ENCODE data around the gene ADGRF3.
"Not testable (repeated sequence)": the region's sequence is repeated elsewhere in the genome, so short reads cannot be mapped to it uniquely, and the experiment has no call there.

The ADGRF3 gene, protein sequence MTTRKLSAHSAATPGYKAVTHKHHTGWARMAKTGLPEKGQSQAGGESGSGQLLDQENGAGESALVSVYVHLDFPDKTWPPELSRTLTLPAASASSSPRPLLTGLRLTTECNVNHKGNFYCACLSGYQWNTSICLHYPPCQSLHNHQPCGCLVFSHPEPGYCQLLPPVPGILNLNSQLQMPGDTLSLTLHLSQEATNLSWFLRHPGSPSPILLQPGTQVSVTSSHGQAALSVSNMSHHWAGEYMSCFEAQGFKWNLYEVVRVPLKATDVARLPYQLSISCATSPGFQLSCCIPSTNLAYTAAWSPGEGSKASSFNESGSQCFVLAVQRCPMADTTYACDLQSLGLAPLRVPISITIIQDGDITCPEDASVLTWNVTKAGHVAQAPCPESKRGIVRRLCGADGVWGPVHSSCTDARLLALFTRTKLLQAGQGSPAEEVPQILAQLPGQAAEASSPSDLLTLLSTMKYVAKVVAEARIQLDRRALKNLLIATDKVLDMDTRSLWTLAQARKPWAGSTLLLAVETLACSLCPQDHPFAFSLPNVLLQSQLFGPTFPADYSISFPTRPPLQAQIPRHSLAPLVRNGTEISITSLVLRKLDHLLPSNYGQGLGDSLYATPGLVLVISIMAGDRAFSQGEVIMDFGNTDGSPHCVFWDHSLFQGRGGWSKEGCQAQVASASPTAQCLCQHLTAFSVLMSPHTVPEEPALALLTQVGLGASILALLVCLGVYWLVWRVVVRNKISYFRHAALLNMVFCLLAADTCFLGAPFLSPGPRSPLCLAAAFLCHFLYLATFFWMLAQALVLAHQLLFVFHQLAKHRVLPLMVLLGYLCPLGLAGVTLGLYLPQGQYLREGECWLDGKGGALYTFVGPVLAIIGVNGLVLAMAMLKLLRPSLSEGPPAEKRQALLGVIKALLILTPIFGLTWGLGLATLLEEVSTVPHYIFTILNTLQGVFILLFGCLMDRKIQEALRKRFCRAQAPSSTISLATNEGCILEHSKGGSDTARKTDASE

DNA sequence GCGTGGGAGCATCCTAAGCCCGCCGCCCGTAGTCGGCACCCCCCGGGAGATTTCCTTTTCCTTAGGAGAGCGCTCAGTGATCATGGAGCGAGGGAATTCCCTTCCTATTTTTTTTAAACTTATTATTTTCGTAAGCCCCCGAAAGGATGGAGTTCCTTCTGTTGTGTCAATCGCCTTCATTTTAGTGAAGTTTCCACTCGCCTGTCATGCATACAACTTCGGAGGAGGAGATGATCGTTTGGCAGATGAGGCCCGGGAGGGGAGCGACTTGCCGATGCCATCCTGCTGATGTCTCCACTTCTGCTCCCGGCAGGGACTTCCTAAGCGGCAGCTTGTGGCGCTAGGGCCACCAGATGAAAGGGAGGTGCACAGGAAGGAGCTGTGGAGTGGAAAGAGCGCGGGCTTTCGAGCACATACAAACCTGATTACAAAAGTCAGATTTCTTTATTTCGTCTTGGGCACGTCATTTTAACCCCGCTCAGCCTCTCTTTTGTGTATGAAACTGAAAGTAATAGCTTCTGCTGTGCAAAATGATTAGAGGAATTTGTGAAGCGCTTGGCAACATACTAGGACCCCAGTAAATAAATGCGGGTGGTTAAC is at the start of gene ADGRF3:
ADGRF3 (minus strand) TSS at position 336 of the 600 bp plus-strand sequence. CDS start 555 bp downstream, outside the sequence.
- peak; percentile 31 for DNase-seq (ENCODE audit: low read depth, low spot score)

DNA sequence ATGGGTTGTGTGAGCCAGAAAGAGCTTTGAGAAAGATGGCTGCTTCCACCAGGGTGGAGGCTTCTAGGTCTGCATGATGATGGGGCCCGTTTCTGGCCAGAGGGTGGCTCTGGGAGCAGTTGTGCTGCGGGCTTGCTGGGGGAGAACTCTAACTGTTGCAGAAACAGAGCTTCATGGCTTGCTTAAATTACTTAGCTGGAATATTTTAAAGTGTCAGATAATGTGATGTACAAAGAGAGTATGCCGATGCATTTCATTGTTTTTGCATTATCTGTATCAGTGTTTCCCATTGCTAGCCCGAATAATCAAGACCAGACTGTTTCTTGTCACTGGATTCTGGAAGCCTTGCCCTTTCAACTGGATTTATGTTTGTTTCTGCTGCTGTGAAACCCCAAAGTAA is 48.8 kb upstream of the ADGRF3 start:
- no peak for DNase-seq (ENCODE audit: low read depth, low spot score)

DNA sequence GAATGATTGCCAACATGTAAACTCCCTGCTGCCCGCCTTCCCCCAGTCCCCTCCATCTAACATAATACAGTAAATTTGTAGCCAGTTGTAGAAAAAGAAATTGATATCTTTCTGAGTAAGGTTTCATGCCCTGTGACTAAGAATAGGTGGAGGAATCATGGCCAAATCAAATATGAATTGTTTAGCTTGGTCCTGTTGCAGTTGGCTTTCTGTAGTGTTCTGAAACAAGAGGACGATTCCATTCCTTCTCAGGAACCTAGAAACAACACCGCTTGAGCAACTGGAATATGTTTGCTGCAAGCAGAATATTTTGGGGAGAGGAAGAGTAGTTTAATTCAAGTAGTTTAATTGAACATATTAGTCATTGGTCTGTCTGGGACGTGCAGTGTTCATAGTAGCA is 48.1 kb upstream of the ADGRF3 start:
- no peak for DNase-seq (ENCODE audit: low read depth, low spot score)

DNA sequence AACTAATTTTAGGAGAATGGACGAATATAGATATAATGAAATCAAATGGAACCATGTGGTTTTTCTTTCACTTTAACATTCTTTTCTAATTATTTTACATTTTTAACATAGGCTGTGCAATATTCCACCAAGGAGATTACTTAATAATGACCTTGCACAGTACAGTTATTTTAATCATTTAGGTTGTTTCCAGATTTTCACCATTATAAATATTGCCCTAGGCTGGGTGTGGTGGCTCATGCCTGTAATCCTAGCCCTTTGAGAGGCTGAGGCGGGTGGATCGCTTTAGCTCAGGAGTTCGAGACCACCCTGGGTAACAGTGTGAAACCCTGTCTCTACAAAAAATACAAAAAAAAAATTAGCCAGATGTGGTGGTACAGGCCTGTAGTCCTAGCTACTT is 40.6 kb upstream of the ADGRF3 start:
- no peak for DNase-seq (ENCODE audit: low read depth, low spot score)

DNA sequence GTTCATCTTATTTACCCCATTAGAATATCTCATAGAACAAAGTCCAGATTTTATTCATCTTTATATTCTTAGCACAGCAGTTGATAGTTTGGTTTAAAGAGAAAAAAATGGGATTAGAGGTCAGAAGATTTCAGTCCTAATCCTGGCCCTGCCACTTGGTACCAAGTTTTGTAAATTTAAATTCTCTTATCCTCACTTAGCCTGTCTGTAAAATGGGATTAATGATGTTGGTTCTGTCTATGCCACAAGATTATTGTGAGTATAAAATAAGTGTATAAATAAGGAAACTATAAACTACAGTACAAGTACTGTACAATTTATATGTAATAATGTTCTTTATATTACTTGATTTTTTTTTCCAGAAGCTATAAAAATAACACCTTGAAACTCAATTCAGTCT is 38.0 kb upstream of the ADGRF3 start:
- DNase-seq (ENCODE audit: low read depth, low spot score): no peak

DNA sequence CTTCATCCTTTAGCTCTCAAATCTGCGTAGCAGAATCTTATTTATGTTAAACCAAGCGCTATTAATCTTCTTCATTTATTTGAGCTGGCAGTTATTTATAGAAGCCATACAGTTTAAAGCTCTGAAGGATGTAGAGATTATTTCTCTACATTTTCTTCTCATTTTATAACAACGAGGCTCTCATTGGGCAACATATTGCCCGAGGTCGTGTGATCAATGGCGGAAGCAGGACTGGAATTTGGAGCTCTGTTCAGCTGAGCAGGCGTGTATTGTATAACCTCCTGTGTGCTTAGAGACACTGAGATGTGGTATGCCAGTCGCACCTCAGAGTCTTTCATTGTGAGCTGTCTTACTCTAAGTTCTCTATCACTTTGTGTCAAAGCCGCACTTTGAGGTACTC is 37.6 kb upstream of the ADGRF3 start:
- DNase-seq (ENCODE audit: low read depth, low spot score): no peak

DNA sequence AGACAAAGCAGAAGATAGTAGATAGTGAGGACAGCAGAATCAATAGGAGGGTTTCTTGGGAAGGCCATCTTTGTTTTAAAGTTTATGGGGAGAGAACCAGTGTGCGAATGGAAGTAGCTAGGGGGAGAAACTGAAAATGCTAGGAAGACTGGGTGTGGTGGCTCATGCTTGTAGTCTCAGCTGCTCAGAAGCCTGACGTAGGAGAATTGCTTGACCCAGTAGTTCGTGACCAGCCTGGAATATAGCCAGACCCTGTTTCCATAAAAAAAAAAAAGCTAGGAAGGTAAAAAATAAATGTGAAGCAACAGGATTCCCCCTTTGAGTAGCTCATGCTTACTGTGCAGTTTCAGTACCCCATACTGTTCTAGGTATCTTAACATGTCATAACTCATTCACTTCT is 36.0 kb upstream of the ADGRF3 start:
- no peak for DNase-seq (ENCODE audit: low read depth, low spot score)

DNA sequence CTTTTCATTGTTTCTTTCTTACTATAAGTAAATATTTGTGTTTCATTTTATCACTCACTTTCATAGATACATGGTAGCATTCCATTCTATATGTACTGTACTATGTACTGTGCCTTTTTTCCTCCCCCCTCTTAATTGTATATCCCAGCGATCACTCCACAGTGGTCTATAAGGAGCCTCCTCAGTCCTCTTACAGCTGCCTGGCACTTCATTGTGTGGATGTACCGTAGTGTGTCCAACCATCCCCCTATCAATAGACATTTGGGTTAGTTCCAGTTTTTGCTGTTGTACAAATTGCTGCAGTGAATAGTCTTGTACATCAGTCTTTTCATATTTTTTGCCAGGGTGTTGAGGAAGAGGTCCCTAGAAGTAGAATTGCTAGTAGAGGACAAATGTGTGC is 33.7 kb upstream of the ADGRF3 start:
- DNase-seq (ENCODE audit: low read depth, low spot score): no peak

DNA sequence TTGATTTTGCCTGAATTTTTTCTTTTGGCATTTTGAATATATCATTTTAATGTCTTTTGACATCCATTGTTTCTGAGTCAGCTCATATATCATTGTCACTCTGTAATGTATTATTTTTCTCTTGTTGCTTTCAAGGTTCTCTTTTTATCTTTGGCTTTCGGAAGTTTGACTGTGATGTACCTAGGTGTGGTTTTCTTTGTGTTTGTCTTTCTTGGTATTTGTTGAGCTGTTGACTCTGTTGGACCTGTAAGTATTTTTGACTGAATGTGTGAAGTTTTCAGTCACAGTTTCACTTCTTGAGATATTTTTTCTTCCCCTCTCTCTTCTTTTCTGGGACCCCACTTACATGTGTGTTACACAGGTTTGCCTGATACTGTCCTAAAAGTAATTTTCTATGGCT is 30.2 kb upstream of the ADGRF3 start:
- no peak for DNase-seq (ENCODE audit: low read depth, low spot score)

DNA sequence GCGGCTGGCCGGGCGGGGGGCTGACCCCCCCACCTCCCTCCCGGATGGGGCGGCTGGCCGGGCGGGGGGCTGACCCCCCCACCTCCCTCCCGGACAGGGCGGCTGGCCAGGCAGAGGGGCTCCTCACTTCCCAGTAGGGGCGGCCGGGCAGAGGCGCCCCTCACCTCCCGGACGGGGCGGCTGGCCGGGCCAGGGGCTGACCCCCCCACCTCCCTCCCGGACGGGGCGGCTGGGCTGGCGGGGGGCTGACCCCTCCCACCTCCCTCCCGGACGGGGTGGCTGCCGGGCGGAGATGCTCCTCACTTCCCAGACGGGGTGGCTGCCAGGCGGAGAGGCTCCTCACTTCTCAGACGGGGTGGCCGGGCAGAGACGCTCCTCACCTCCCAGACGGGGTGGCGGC is 24.3 kb upstream of the ADGRF3 start:
- not testable (repeated sequence) for DNase-seq (ENCODE audit: low read depth, low spot score)

DNA sequence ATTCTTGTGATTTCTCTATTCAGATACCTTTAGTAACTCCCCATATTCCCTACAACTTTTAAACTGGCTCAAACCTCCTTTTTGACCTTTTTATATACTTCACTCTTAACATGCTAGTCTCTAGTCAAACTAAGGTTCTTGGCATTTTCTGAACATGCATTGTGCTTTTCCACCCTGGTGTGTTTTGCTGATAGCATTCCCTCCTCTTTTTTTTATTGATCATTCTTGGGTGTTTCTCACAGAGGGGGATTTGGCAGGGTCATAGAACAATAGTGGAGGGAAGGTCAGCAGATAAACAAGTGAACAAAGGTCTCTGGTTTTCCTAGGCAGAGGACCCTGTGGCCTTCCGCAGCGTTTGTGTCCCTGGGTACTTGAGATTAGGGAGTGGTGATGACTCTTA is 23.1 kb upstream of the ADGRF3 start:
- not testable (repeated sequence) for DNase-seq (ENCODE audit: low read depth, low spot score)

DNA sequence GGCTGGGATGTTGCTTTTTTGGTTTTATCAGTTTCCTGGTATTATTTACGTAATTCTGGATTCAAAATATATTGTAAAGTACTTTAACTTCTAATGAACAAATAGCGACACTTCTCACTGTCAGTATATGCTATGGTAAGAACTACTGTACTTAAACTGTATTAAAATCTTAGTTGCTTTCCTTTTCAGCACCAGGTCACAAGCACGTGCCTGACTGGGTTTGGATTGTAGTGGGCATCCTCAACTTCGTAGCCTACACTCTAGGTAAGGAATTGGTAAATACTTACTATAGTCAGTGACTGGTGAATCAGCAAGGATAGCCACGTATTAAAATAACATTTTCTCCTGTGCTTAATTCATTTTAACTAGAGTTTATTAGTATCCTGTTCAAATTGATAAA is 20.4 kb upstream of the ADGRF3 start:
- DNase-seq (ENCODE audit: low read depth, low spot score): no peak

DNA sequence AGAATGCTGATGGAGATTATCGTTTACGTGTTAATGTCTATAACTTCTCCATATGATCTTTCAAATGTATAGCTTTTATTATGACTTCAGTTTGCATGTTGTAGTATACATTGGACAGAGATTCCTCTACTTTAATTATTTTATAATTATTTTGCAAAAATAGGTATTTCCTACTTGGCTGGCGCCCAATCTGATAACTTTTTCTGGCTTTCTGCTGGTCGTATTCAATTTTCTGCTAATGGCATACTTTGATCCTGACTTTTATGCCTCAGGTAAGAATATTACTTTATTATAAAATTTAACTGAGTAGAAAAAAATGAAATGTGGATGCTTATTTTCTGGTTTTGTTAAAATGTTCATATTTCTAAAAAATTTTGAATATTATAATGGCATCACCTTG is 18.1 kb upstream of the ADGRF3 start:
- DNase-seq (ENCODE audit: low read depth, low spot score): no peak

DNA sequence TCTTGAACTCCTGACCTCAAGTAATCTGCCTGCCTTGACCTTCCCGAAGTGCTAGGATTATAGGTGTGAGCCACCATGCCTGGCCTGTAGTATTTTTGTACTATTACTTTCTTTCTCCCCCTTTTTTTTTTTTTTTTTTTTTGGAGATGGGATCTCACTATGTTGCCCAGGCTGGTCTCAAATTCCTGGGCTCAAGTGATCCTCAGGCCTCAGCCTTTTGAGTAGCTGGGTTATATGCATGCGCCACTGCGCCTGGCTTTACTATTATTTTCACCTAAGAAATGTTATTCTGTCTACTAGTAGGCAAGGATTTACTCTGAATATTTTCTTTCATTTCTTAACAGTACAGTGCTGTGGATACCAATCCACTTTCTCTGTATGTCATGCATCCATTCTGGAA is 17.4 kb upstream of the ADGRF3 start:
- DNase-seq (ENCODE audit: low read depth, low spot score): no peak

DNA sequence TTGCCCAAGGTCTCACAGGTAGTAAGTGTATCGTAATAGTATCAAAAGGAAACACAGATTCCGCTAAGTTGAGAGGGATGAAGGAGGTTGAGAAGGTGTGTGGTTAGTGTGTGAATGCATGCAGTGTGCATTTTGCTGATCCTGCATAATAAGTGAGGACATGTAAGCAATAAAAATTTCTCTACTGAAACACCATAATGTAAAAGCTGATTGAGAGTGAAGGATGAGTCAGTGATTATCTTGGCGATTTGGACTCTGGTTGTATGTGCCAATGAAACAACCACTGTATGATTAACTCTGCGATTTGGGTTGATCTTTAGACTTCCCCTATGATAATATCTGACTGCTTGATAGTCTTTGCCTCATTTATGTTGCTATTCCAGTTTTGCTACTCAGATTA is 16.7 kb upstream of the ADGRF3 start:
- DNase-seq (ENCODE audit: low read depth, low spot score): no peak

DNA sequence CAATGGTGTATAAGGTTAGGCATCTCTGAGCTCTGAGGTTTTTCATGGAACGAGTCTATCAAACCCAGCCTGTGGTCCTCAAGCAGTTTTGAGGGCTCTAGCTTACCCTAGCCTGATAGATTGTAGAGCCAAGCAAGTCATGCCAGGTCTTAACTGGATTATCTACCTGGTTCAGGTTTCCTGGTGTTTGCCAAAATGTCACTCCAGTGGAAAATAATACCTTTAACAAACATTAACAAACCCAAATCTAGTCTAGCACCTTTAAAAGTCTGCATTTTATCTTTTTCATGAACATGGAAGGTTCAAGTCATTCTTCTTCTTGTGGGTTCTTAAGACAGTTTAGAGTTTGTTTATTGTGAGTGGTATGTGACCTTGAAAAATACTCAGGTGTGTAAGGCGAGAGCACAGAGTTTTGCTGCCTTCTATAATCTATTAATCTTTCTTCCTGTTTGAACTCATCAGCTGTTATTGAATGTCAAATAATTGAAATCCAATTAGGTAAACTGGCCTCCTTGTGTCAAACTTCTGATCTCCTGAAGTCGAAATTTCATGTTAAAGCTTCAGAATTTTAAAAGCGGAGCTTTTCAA is 13.4 kb upstream of the ADGRF3 start:
- DNase-seq (ENCODE audit: low read depth, low spot score): no peak

DNA sequence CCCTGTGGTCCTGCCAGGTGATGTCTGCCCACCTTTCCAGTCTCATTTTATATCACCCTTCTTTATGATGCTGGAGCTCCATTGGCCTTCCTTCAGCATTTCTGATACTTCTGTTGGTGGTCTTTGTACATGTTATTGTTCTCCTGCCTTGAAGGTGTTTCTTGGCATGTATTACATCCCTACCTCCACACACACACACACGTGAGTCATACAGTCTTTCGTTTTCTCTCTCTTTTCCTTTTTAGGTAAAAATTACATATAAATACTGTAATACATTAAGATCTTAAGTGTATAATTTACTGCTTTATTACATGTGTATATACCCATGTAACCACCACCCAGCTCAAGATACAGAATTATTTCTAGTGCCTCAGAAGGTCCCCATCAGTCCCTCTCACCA is 10.2 kb upstream of the ADGRF3 start:
- no peak for DNase-seq (ENCODE audit: low read depth, low spot score)

DNA sequence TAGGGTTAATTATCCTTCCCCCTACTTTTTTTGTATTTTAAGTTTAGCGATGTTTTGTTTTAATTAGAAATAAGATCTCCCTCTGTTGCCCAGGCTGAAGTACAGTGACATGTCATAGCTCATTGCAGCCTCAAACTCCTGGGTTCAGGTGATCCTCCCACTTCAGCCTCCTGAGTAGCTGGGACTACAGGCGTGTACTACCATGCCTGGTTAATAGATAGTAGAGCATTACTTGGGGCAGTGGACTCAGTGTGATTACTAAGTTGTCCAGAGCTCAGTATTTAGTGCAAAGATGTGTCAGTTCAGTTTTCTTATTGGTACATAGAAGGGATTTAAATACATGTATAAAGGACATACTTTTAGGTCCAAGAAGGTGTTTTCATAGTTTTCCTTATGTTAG is 9.5 kb upstream of the ADGRF3 start:
- no peak for DNase-seq (ENCODE audit: low read depth, low spot score)

DNA sequence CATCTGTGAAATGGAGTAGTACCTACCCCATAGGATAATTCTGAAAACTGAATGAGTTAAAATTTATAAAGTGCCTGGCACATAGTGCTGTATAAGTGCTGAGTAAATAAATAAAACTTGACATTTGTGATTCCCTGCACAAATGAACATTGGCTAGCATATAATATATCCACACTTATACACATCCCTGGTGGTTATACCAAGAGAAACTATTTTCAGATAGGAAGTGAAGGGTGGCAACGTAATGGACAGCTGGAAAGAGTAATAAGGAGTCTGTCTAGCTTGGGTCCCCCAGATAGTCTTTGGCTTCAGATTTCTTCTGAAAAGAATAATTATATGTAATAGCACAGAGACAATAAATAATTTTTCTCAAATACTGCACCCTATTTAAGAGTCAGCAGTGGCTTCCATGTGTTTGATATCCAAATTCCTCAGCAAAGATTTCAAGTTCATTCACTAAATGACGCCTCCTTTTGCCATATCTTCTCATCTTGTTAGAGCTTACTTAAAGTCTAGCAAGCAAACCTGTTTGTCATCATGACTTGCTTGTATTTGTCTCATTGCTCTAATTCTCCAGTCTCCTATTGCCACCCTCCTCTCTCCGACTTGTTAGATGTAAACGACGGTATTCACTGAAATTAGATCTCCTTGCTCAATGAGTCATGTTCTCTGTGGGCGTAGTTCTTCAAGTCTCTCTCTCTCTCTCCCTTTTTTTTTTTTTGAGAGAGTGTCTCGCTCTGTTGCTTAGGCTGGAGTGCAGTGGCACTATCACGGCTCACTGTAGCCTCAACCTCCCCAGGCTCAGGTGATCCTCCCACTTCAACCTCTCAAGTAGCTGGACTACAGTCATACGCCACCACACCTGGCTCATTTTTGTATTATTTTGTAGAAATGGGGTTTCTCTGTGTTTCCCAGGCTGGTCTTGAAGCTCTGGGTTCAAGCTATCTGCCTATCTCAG is 8.7 kb upstream of the ADGRF3 start:
- DNase-seq (ENCODE audit: low read depth, low spot score): no peak

DNA sequence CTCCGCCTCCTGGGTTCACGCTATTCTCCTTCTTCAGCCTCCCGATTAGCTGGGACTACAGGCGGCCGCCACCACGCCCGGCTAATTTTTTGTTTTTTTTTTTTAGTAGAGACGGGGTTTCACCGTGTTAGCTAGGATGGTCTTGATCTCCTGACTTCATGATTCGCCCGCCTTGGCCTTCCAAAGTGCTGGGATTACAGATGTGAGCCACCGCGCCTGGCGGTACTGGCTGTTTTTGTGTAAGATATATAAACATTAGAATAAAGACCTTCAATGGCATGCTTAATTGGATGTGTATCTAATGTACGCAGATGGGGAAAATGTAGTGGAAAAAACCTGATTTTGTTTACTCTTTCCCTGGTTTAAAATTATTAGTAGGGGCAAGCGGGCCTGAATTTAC is 7.9 kb upstream of the ADGRF3 start:
- not testable (repeated sequence) for DNase-seq (ENCODE audit: low read depth, low spot score)

DNA sequence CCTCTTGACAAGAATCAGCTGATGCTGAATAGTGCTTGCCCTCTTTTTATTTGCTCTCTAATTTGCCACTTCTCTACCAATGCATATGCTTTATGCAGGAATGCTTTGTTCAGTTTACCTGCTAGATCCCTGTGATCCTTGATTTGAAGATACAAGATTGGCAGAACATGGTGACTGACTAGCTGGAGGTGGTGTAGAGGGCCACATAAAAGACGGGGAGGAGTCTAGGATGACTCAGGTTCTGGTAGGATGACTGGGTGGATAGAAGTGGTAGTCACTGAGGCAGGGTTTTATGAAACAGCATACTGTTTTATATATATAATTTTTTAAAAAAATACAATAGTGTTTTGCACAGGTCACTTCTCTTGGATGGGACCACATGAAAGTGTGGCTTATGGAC is 6.3 kb upstream of the ADGRF3 start:
- DNase-seq (ENCODE audit: low read depth, low spot score): no peak
